A673 (cell line): Measurements from ENCODE around the gene PRKG1. TPM values are rescaled to one million over a fixed set of nuclear protein-coding genes. Genes with fewer than 3 reads are reported as not detected.

Experiments used
- BruUV-seq: library from RNA; stranded (reverse); fragments of 400-500 nt; replicated peaks from 2 replicates; lab custom pipeline; 2021; lab: Mats Ljungman, UMichigan
- CTCF ChIA-PET: fragments of 300-600 bp; sonication (Branson Sonifier 250); formaldehyde crosslinking; loops from one replicate; lab custom pipeline; 2022; ENCODE audit warnings: antibody characterized with exemption; lab: Charles Lee
- POLR2A ChIA-PET: fragments of 300-600 bp; sonication (Branson Sonifier 250); formaldehyde crosslinking; loops from one replicate; lab custom pipeline; 2022; ENCODE audit warnings: antibody characterized with exemption; ENCODE audit not compliant: low non-redundant PET; lab: Charles Lee
- DNase-seq: peaks from one replicate; pipeline ENCODE4 v3.0.0-alpha.2; 2015; ENCODE audit warnings: low spot score
- H3K27ac ChIP-seq: fragments of 200-600 bp; sonication (generic); 2 replicates; pipeline ENCODE4 v1.5.1; 2016; ENCODE audit warnings: mixed run types, low read depth, mild to moderate bottlenecking, mixed read lengths, antibody characterized with exemption, low read length; ENCODE audit not compliant: poor library complexity, severe bottlenecking
- H3K27me3 ChIP-seq: fragments of 200-600 bp; sonication (generic); replicated peaks from 2 replicates; pipeline ENCODE4 v1.6.1; 2017; ENCODE audit warnings: mixed run types, low read depth, mild to moderate bottlenecking, mixed read lengths, antibody characterized with exemption, low read length; ENCODE audit not compliant: insufficient read depth, poor library complexity
- H3K36me3 ChIP-seq: fragments of 200-600 bp; sonication (generic); 2 replicates; pipeline ENCODE4 v1.6.1; 2016; ENCODE audit warnings: mixed run types, mild to moderate bottlenecking, mixed read lengths, antibody characterized with exemption, low read length; ENCODE audit not compliant: insufficient read depth, poor library complexity, severe bottlenecking
- H3K4me1 ChIP-seq: fragments of 200-600 bp; sonication (generic); 2 replicates; pipeline ENCODE4 v1.6.1; 2017; ENCODE audit warnings: mixed run types, mild to moderate bottlenecking, mixed read lengths, antibody characterized with exemption, low read length; ENCODE audit not compliant: insufficient read depth, poor library complexity, severe bottlenecking
- H3K4me3 ChIP-seq: fragments of 200-600 bp; sonication (generic); 2 replicates; pipeline ENCODE4 v1.5.1; 2016; ENCODE audit warnings: low read depth, mixed run types, mild to moderate bottlenecking, mixed read lengths, low read length; ENCODE audit not compliant: poor library complexity, severe bottlenecking
- H3K9me3 ChIP-seq: fragments of 200-600 bp; sonication (generic); 2 replicates; pipeline ENCODE4 v1.6.1; 2016; ENCODE audit warnings: mixed run types, low read depth, mild to moderate bottlenecking, mixed read lengths, antibody characterized with exemption, low read length; ENCODE audit not compliant: poor library complexity, severe bottlenecking
- EZH2 ChIP-seq: fragments of 200-600 bp; sonication (generic); IDR thresholded peaks from 2 replicates; pipeline ENCODE4 v1.6.1; 2017; ENCODE audit warnings: borderline replicate concordance, low read depth, mild to moderate bottlenecking, mixed read lengths, antibody characterized with exemption, low read length; ENCODE audit not compliant: poor library complexity, severe bottlenecking
- intact Hi-C: fragments of 100-400 bp; cut with micrococcal nuclease; formaldehyde crosslinking; loops from one replicate; pipeline ENCODE4 v1.10.0; 2022; ENCODE audit not compliant: unreplicated experiment
- total RNA-seq: library from RNA; stranded (reverse); gene quantifications from 2 replicates; pipeline ENCODE4 v1.2.3, GENCODE V29; 2021
- TF ChIP-seq, protein P1 (sequence below): fragments of 300-800, 200-600 bp; sonication (generic); conservative IDR thresholded peaks from 2 replicates; pipeline ENCODE4 v1.5.1; 2017; ENCODE audit warnings: low read depth, mild to moderate bottlenecking, antibody characterized with exemption, low read length, moderate library complexity, mixed read lengths

PRKG1 gene
- total RNA-seq, 1 experiment from 2014 or later = 0.58 TPM

GRCh38 chr10:51503378-51503777 lies 429.1 kb downstream of the PRKG1 start:
- Histone ChIP-seq H3K4me1 (no peaks in the 10 kb centered on the region), H3K36me3 (no peaks in the 10 kb centered on the region), H3K9me3 (no peaks in the 10 kb centered on the region), H3K27ac (no peak overlapping the region), H3K27me3 (no peaks in the 10 kb centered on the region), H3K4me3 (no peak overlapping the region)
- ChIA-PET POLR2A (no interaction called here), CTCF (no interaction called here)
- no peak for DNase-seq
- intact Hi-C loops = no loop called here
- BruUV-seq = no TSS peak
- TF ChIP-seq, protein P1, sequence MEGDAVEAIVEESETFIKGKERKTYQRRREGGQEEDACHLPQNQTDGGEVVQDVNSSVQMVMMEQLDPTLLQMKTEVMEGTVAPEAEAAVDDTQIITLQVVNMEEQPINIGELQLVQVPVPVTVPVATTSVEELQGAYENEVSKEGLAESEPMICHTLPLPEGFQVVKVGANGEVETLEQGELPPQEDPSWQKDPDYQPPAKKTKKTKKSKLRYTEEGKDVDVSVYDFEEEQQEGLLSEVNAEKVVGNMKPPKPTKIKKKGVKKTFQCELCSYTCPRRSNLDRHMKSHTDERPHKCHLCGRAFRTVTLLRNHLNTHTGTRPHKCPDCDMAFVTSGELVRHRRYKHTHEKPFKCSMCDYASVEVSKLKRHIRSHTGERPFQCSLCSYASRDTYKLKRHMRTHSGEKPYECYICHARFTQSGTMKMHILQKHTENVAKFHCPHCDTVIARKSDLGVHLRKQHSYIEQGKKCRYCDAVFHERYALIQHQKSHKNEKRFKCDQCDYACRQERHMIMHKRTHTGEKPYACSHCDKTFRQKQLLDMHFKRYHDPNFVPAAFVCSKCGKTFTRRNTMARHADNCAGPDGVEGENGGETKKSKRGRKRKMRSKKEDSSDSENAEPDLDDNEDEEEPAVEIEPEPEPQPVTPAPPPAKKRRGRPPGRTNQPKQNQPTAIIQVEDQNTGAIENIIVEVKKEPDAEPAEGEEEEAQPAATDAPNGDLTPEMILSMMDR = no peak
- TF ChIP-seq EZH2 = no peak

DNA sequence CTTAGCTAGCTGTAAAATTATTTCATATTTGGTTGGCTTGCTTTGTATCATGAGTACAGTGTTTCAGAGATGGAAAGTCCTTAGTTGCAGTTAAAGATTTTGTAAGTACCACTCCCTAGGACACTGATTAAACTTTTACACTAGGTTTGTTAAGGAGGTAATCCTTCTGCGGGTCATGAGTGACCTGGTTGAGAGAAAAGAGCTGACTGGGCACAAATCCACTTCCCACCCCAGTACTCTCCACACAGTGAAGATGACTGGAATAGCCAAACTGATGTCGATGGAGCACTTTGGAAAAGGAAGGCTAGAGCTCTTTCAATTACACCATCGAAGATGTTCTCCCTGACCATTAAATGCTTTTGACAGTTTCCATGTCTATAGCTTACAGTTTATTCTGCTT lies 433.2 kb downstream of the PRKG1 start:
- no peaks in the 10 kb centered on the region for H3K9me3 ChIP-seq
- no peaks in the 10 kb centered on the region for H3K4me1 ChIP-seq
- DNase-seq = no peak
- CTCF ChIA-PET = no interaction called here
- TF ChIP-seq EZH2 = no peak
- TF ChIP-seq, protein P1 = no peak
- POLR2A ChIA-PET = no interaction called here
- no TSS peak for BruUV-seq
- intact Hi-C loops = no loop called here
- no peaks in the 10 kb centered on the region for H3K27me3 ChIP-seq
- no peaks in the 10 kb centered on the region for H3K36me3 ChIP-seq
- no peak overlapping the region for H3K27ac ChIP-seq
- no peak overlapping the region for H3K4me3 ChIP-seq

DNA sequence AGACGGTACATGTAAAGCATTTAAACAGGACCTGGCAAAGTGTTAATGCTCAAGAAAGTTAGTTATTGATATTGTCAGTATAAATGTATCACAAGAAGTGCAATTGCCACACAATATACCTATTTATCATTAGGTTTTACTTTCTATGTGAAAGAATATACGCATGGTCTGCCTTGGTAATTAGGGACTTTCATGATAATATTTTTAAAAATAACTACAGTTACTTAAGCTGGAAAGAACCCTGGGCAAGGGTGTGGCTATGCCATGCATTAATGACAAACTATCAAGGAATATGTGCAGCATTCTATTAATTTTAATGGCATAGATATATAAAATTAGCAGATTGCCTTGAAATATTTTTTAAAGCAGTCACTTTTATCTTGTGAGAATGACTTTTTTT lies 433.9 kb downstream of the PRKG1 start:
- no peaks in the 10 kb centered on the region for H3K36me3 ChIP-seq
- H3K9me3 ChIP-seq = no peaks in the 10 kb centered on the region
- BruUV-seq = no TSS peak
- POLR2A ChIA-PET = no interaction called here
- TF ChIP-seq, protein P1 = no peak
- TF ChIP-seq EZH2 = no peak
- CTCF ChIA-PET = no interaction called here
- H3K27ac ChIP-seq = no peak overlapping the region
- H3K4me3 ChIP-seq = no peak overlapping the region
- H3K27me3 ChIP-seq = no peaks in the 10 kb centered on the region
- intact Hi-C loops = no loop called here
- no peaks in the 10 kb centered on the region for H3K4me1 ChIP-seq
- no peak for DNase-seq
